GM12864 (cell line): Measurements from ENCODE around the gene MKKS.

Source experiments
- DNase-seq: peaks from one replicate; pipeline ENCODE4 v3.0.0-alpha.2; 2011; ENCODE audit warnings: low read depth
- H3K4me3 ChIP-seq: 2 replicates; pipeline ENCODE4 v1.5.1; 2011; ENCODE audit warnings: mild to moderate bottlenecking, low read depth, low read length, control low read depth
- TF ChIP-seq, protein P1 (sequence below): IDR thresholded peaks from 2 replicates; pipeline ENCODE4 v1.5.1; 2011; ENCODE audit warnings: low read depth, mild to moderate bottlenecking, moderate library complexity, low read length, control low read depth, inconsistent platforms; ENCODE audit errors: missing control alignments

MKKS gene

DNA sequence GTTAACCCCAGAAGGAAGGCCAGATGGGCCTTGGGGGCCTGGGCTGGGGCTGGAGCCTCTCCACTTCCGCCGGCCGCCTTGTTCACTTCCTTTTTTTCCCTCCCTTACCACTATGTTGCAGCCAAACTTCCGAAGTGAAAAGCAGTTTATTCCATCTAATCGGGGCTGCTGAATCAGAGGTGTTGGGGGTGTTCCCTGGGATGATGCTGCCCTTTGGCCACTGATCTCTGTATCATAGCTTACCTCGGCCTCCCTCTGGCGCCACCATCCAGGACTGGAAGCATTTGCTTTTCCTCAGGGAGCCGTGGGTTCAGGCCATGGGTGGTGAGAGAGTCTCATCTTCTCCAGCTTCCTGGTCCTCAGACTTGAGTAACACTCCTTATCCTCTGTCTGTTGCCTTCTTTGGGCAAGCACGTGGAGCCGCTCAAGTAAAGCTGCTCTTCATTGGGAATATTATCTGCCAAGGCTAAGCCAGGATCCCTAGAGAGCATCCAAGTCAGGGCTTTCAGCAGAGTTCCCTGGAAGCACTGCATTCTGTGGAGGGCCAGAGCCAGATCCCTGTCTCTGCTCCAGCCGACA, 40.7 kb upstream of the MKKS start:
- TF ChIP-seq, protein P1, sequence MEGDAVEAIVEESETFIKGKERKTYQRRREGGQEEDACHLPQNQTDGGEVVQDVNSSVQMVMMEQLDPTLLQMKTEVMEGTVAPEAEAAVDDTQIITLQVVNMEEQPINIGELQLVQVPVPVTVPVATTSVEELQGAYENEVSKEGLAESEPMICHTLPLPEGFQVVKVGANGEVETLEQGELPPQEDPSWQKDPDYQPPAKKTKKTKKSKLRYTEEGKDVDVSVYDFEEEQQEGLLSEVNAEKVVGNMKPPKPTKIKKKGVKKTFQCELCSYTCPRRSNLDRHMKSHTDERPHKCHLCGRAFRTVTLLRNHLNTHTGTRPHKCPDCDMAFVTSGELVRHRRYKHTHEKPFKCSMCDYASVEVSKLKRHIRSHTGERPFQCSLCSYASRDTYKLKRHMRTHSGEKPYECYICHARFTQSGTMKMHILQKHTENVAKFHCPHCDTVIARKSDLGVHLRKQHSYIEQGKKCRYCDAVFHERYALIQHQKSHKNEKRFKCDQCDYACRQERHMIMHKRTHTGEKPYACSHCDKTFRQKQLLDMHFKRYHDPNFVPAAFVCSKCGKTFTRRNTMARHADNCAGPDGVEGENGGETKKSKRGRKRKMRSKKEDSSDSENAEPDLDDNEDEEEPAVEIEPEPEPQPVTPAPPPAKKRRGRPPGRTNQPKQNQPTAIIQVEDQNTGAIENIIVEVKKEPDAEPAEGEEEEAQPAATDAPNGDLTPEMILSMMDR = no peak

DNA sequence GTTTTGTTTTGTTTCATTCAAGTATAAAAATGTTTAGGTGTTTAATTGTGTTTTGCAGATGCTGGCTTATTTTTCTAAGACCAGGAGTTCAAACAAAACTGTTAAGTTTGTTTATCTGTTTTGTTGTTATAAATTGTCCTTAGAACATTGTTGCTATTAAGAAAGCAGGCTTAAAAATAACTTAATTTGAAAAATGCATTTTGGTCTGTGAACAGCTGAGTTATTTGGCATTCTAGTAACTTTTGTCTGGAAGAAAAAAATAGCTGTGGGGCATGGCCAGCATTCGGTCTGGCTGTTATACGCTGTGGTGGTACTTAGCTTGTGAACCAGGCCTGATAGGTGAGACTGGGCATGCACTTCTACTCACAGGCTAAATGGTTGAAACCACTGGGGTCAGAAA, 38.8 kb upstream of the MKKS start:
- no peak overlapping the region for H3K4me3 ChIP-seq
- TF ChIP-seq, protein P1 = no peak
- DNase-seq = no peak

More for the DNA sequence above, 40.7 kb upstream of the MKKS start:
- no peak for DNase-seq
- no peak overlapping the region for H3K4me3 ChIP-seq

DNA sequence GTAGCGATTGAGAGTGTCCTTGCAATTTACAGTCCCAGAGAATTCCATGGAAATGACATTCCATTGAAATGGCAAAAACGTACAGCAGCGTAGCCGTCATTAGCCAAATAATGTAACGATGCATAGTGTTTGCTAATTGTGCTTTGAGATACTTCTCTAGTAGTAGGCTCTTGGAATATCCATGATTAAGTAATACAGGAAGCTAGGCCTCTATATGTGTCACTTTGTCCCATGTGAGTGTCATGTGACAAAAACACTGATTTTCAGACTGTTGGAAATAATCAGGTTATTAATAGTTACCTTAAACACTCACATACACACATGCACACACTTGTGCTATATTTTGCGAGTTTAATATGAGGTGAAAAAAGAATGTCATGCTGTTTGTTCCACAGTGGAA, 36.3 kb upstream of the MKKS start:
- TF ChIP-seq, protein P1 = no peak
- H3K4me3 ChIP-seq = no peak overlapping the region
- DNase-seq = no peak

DNA sequence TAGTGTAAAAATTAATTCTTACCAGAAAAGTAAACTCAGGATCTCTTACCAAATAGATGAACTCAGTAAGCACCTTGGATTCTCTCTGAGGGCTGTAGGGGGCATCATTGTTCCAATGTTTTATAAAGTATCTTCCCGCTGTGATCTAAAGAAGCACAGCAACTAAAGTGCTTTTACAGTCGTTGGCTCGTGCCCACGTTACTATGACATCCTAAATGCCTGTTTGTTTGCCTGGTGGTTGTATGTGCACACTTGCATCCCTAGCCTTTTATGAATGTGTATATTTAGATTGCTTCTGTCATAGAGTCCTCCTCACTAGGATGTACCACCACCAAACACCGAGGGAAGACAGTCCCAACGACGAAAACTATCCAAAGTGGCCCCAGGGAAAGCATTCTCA, 35.6 kb upstream of the MKKS start:
- no peak overlapping the region for H3K4me3 ChIP-seq
- TF ChIP-seq, protein P1 = peak; percentile 33
- DNase-seq = peak; percentile 18

DNA sequence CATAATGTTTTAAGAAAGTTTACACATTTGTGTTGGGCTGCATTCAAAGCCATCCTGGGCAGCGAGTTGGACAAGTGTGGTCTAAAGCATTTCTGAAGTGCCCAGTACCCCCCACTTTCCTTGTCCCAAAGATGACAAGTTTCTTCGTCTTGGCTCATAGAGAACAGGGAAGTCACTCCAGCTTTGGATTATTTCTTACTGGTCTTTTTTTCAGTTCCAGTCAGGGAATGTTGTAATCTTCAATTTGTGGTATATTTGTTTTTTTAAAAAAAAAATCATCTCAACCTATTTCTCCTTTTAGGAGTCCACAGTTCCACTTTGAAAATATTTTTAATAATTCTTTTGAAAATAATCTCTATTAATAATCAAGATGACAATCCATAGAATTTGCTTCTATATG, 35.0 kb upstream of the MKKS start:
- TF ChIP-seq, protein P1 = no peak
- H3K4me3 ChIP-seq = no peak overlapping the region
- DNase-seq = no peak

DNA sequence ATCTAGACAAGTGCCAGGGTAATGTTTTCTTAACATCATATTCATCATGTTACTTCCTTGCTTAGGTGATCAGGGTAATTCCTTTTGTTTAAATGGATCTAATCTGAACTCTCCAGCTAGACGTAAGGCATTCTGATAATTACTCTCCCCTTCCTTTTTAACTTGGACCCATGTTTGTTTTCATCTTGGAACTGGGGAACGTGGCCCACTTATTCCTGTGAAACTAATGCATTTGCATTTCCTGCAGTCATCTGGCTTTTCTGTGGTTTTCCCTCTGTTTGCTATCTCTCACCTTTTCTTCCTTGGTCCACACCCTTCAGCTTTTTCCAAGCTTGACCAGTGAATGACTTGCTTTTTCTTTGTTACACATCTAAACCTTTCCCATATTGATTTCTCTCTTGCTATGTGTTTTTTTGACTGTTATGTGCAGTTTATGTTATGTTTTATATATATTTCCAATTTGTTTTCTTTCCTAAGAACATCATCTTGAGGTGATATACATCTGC, 34.4 kb upstream of the MKKS start:
- no peak for DNase-seq
- TF ChIP-seq, protein P1 = no peak
- H3K4me3 ChIP-seq = no peak overlapping the region

DNA sequence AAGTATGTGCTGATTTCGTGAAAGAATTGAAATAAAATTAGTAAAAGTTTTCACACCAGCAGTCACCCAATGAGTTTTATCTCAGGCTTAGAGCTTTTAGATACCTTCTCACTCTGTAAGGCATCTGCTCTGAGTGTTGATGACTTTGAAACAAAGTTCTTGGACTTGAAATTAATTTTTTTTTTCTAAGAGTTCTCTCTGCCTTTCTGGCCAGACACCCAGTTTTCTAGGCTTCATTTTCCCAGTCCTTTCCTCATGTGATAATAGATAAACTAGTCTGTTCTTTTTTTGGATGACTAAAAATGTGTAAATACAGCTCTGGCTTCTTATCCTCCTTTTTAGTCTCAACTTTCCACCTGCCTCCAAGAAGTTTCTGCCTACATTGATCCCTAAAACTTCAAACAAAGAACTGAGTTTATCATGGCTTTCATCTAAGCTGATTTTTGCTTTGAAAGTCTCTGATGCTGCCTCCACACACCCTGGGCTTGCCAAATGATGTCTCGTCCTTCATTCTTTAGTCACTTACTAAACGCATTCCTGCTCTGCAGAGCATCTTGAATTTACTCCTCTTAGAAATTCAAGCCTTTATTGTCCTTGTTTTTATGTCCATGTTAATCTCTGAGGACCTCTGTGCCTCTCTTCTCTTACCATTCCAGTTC, 33.8 kb upstream of the MKKS start:
- no peak overlapping the region for H3K4me3 ChIP-seq
- no peak for DNase-seq

More for the DNA sequence above, 33.8 kb upstream of the MKKS start:
- TF ChIP-seq, protein P1 = no peak
